ENCODE data around the gene LPP. TPM values are rescaled to one million over a fixed set of nuclear protein-coding genes. Genes with fewer than 3 reads are reported as not detected.

LPP gene
- total RNA-seq, 3 donors from 2014 or later (not counting 1 experiment from before 2014, with no cell fraction given) = 137 to 163 (median 149) TPM

DNA sequence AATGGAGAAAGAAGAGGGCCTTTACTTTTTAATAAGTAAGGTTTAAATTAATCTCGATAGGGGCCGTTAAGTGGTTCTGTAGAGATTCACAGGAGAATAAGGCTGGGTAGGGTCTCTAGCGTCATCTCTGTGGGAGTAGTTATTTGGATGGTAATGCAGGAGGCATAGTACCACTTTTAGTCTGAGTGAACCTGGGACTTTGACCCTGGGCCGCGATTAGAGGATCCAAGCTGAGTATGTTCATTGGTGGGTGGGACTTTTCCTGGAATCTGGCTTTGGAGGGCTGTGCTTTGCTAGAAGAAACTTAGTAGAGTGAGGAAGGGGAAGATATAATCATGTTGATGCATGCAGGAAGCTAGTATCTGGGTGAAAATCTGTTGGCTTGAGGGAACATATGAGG, 4.0 kb downstream of the LPP start:
- Histone ChIP-seq H3K4me3 (ENCODE audit: low read length) (no peak overlapping the region), H3K9me3 (ENCODE audit: control insufficient read depth, insufficient read depth, low read length) (no peaks in the 10 kb centered on the region), H3K36me3 (ENCODE audit: control insufficient read depth, insufficient read depth, low read length) (no peaks in the 10 kb centered on the region), H3K27me3 (ENCODE audit: control insufficient read depth, insufficient read depth, low read length) (no peaks in the 10 kb centered on the region), H3K4me1 (ENCODE audit: control insufficient read depth, insufficient read depth, low read length) (peaks cover 31% of the 10 kb centered on the region), H3K27ac (ENCODE audit: low read length) (no peak overlapping the region)
- TF ChIP-seq, protein P1, sequence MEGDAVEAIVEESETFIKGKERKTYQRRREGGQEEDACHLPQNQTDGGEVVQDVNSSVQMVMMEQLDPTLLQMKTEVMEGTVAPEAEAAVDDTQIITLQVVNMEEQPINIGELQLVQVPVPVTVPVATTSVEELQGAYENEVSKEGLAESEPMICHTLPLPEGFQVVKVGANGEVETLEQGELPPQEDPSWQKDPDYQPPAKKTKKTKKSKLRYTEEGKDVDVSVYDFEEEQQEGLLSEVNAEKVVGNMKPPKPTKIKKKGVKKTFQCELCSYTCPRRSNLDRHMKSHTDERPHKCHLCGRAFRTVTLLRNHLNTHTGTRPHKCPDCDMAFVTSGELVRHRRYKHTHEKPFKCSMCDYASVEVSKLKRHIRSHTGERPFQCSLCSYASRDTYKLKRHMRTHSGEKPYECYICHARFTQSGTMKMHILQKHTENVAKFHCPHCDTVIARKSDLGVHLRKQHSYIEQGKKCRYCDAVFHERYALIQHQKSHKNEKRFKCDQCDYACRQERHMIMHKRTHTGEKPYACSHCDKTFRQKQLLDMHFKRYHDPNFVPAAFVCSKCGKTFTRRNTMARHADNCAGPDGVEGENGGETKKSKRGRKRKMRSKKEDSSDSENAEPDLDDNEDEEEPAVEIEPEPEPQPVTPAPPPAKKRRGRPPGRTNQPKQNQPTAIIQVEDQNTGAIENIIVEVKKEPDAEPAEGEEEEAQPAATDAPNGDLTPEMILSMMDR (IDR thresholded peaks at IDR 0.05) = no peak
- intact Hi-C loops (cut with micrococcal nuclease) = loop anchor here (10.0 kb wide), 1 partner anchor 287 kb away; no protein-coding TSS in a partner anchor
- DNase-seq = no peak
- WGBS (ENCODE audit: insufficient coverage) = 81% methylated on average over 5 of the region's 5 CpGs
- ATAC-seq = no peak
- no peaks in the 10 kb centered on the region for H3K27me3 Mint-ChIP-seq (ENCODE audit: low read depth in 2 of 2)
- no peaks in the 10 kb centered on the region for H3K9me3 Mint-ChIP-seq
- peak overlapping the region in 1 of 2 donors; percentile 1 for H3K27ac Mint-ChIP-seq
- H3K36me3 Mint-ChIP-seq = no peaks in the 10 kb centered on the region
- H3K4me1 Mint-ChIP-seq = peaks cover 68 to 72% of the 10 kb centered on the region in 2 donors
- no peak overlapping the region for H3K4me3 Mint-ChIP-seq

DNA sequence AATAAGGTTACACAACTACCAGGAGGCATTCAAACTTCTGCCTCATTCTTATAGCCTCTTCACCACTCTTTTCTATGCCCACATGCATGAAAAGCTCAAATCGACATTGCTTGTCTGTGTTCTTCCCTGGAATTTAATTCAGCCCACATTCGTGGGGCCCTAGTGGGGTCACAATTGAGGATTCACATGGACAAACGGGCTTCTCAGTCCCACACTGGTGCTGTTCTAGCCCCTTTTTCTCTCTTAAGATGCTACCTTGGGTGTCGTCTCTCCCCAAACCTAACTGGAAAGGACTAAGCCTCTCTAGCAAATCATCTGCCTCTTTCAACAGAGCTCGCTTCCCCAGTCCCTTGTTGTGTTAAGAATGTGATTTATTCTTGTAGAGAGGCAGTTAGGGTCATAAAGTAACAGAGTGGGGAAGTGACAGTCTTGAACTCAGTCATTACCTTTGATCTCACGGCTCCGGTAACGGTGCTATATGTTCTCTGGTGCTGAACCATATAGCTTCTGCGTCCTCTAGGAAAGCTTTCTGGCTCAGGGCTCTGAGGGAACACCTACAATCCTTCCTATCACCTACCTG, 4.9 kb downstream of the LPP start:
- Histone ChIP-seq H3K27ac (ENCODE audit: low read length) (no peak overlapping the region), H3K4me3 (ENCODE audit: low read length) (no peak overlapping the region), H3K27me3 (ENCODE audit: control insufficient read depth, insufficient read depth, low read length) (no peaks in the 10 kb centered on the region), H3K36me3 (ENCODE audit: control insufficient read depth, insufficient read depth, low read length) (no peaks in the 10 kb centered on the region), H3K9me3 (ENCODE audit: control insufficient read depth, insufficient read depth, low read length) (no peaks in the 10 kb centered on the region), H3K4me1 (ENCODE audit: control insufficient read depth, insufficient read depth, low read length) (peaks cover 34% of the 10 kb centered on the region)
- peak overlapping the region in 1 of 2 donors; percentile 59 for H3K27ac Mint-ChIP-seq
- DNase-seq = no peak
- H3K4me1 Mint-ChIP-seq = peaks cover 69 to 74% of the 10 kb centered on the region in 2 donors
- TF ChIP-seq, protein P1 (IDR thresholded peaks at IDR 0.05) = no peak
- ATAC-seq = no peak
- H3K4me3 Mint-ChIP-seq = no peak overlapping the region
- 93% methylated on average over 9 of the region's 9 CpGs for WGBS (ENCODE audit: insufficient coverage)
- no peaks in the 10 kb centered on the region for H3K36me3 Mint-ChIP-seq
- no peaks in the 10 kb centered on the region for H3K9me3 Mint-ChIP-seq
- H3K27me3 Mint-ChIP-seq (ENCODE audit: low read depth in 2 of 2) = no peaks in the 10 kb centered on the region
- intact Hi-C loops (cut with micrococcal nuclease) = loop anchor here (10.0 kb wide), 1 partner anchor 286 kb away; no protein-coding TSS in a partner anchor

DNA sequence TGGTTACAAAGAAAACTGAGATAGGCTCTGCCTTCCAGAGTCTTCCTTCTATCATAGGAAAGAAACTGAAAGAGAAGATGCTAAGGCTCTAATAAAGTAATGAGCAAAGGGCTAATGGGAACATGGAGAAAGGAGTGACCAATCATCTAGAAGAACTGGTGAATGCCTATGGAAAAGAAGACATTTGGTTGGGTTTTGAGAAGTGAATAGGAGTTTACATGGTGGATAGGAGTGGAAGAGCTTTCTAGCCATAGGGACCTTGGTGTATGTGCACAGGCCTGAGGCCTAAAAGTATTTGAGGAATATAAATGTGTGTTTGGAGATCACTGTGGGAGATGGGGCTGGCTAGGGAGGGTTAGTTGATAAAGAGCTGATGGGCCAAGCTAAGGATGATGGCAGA, 6.8 kb downstream of the LPP start:
- TF ChIP-seq, protein P1 (IDR thresholded peaks at IDR 0.05) = no peak
- Mint-ChIP-seq H3K4me1 (peaks cover 73 to 75% of the 10 kb centered on the region in 2 donors), H3K36me3 (no peaks in the 10 kb centered on the region), H3K27me3 (ENCODE audit: low read depth in 2 of 2) (no peaks in the 10 kb centered on the region), H3K27ac (peak overlapping the region; percentile 1 to 13), H3K4me3 (no peak overlapping the region), H3K9me3 (no peaks in the 10 kb centered on the region)
- intact Hi-C loops (cut with micrococcal nuclease) = no loop called here
- H3K27ac ChIP-seq (ENCODE audit: low read length) = no peak overlapping the region
- ATAC-seq (no peak), DNase-seq (no peak)
- no peaks in the 10 kb centered on the region for H3K36me3 ChIP-seq (ENCODE audit: control insufficient read depth, insufficient read depth, low read length)
- no peaks in the 10 kb centered on the region for H3K27me3 ChIP-seq (ENCODE audit: control insufficient read depth, insufficient read depth, low read length)
- no peak overlapping the region for H3K4me3 ChIP-seq (ENCODE audit: low read length)
- H3K4me1 ChIP-seq (ENCODE audit: control insufficient read depth, insufficient read depth, low read length) = peaks cover 33% of the 10 kb centered on the region
- H3K9me3 ChIP-seq (ENCODE audit: control insufficient read depth, insufficient read depth, low read length) = no peaks in the 10 kb centered on the region

DNA sequence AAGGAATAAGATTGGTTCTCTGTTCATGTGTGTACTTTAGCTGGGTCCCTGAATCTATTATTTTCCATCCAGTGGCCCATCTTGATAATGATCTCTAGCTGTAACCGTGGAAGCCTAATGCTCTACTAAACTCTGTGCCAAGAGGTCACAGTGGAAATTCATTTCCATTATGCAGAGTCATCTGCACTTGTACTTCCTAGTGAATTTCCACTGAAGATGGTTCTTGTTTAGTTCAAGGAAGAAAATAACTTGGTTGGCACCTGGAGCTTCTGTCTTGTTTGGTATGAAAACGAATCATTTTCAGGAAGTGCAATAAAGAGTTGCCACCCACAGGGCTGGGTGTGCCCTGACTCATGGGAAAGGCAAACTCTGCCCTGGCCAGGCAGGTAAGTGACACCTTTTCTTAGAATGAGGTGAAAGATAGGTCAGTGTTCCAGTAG, 10.3 kb downstream of the LPP start:
- peak in 1 of 3 donors; percentile 47 for ATAC-seq
- Mint-ChIP-seq H3K27ac (peak overlapping the region; percentile 49 to 59), H3K9me3 (no peaks in the 10 kb centered on the region), H3K4me1 (peaks cover 51 to 55% of the 10 kb centered on the region in 2 donors), H3K27me3 (ENCODE audit: low read depth in 2 of 2) (no peaks in the 10 kb centered on the region), H3K4me3 (peak overlapping the region; percentile 29), H3K36me3 (no peaks in the 10 kb centered on the region)
- peaks cover 26% of the 10 kb centered on the region for H3K4me1 ChIP-seq (ENCODE audit: control insufficient read depth, insufficient read depth, low read length)
- no peaks in the 10 kb centered on the region for H3K27me3 ChIP-seq (ENCODE audit: control insufficient read depth, insufficient read depth, low read length)
- WGBS (ENCODE audit: insufficient coverage) = 5% methylated on average over 2 of the region's 2 CpGs
- intact Hi-C loops (cut with micrococcal nuclease) = no loop called here
- DNase-seq = no peak
- H3K27ac ChIP-seq (ENCODE audit: low read length) = no peak overlapping the region
- TF ChIP-seq, protein P1 (IDR thresholded peaks at IDR 0.05) = no peak
- no peak overlapping the region for H3K4me3 ChIP-seq (ENCODE audit: low read length)
- H3K36me3 ChIP-seq (ENCODE audit: control insufficient read depth, insufficient read depth, low read length) = no peaks in the 10 kb centered on the region
- no peaks in the 10 kb centered on the region for H3K9me3 ChIP-seq (ENCODE audit: control insufficient read depth, insufficient read depth, low read length)
